ENCODE results near the gene ATP5MC2.
"Not testable (repeated sequence)": the region's sequence is repeated elsewhere in the genome, so short reads cannot be mapped to it uniquely, and the experiment has no call there.

The ATP5MC2 gene

DNA sequence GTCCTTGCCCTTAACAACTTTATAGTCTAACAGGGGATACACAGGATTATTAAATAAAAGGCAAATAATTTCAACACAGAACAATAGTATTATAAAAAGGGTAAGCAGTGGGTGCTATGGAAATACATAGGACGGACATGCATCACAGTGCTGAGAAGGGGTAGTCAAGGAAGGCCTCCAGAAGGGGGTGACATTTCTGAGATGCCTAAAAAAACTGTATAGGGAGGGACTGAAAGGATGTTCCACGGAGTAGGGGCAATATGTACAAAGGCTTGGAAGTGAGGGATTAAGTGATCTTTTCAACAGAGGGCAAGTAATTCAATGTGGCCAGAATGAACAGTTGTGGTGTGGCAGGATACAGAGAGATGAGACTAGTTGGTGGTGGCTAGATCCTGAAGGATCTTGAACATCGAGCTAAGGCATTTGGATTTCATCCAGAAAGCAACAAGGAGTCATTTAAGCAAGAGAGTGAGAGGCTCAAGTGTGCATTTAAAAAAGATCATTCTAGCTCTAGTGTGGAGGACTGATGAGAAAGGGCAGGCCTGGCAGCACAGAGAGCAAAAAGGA, 8.9 kb upstream of the ATP5MC2 start:
- Histone ChIP-seq H3K4me1 (ENCODE audit: control insufficient read depth, insufficient read depth, low read length) (no peaks in the 10 kb centered on the region), H3K9ac (ENCODE audit: low read depth, low read length) (no peak overlapping the region), H3K27me3 (ENCODE audit: control insufficient read depth, insufficient read depth, low read length) (peaks cover under 1% of the 10 kb centered on the region), H3K9me3 (ENCODE audit: control insufficient read depth, insufficient read depth, low read length) (no peaks in the 10 kb centered on the region), H3K4me3 (ENCODE audit: low read depth, low read length) (no peak overlapping the region), H3K36me3 (ENCODE audit: control insufficient read depth, insufficient read depth, low read length) (no peaks in the 10 kb centered on the region)

DNA sequence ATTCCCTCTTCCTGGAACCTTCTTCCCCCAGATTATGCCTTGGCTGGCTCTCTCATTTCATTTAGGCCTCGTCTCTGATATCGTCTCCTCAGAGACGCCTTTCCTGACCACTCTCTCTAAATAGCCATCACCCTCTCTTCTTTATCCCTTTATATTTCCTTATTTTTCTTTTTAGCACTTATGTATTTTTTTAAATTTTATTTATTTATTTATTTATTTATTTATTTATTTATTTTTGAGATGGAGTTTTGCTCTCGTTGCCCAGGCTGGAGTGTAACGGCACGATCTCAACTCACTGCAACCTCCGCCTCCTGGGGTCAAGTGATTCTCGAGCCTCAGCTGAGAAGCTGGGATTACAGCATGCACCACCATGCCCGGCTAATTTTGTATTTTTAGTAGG, 8.1 kb upstream of the ATP5MC2 start:
- Histone ChIP-seq H3K36me3 (ENCODE audit: control insufficient read depth, insufficient read depth, low read length) (no peaks in the 10 kb centered on the region), H3K4me3 (ENCODE audit: low read depth, low read length) (no peak overlapping the region), H3K9ac (ENCODE audit: low read depth, low read length) (no peak overlapping the region), H3K4me1 (ENCODE audit: control insufficient read depth, insufficient read depth, low read length) (no peaks in the 10 kb centered on the region), H3K9me3 (ENCODE audit: control insufficient read depth, insufficient read depth, low read length) (no peaks in the 10 kb centered on the region), H3K27me3 (ENCODE audit: control insufficient read depth, insufficient read depth, low read length) (peaks cover 6% of the 10 kb centered on the region)

DNA sequence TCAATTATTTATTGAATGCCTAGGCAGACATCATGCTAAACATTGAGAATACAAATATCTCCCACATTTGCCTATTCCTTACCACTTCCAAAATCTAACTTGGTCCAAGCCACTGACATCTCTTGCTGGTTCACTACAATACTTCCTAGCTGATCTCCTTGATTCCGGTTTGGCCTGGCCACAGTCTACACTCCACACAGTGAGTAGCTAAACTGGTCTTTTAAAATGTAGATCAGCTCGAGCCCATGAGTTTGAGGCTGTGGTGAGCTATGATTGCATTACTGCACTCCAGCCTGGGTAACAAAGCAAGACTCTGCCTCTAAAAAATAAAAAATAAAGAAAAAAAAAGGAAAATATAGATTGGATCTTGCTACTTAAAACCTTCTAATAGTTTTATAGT, 7.6 kb upstream of the ATP5MC2 start:
- peaks cover 9% of the 10 kb centered on the region for H3K27me3 ChIP-seq (ENCODE audit: control insufficient read depth, insufficient read depth, low read length)
- no peak overlapping the region for H3K4me3 ChIP-seq (ENCODE audit: low read depth, low read length)
- H3K36me3 ChIP-seq (ENCODE audit: control insufficient read depth, insufficient read depth, low read length) = no peaks in the 10 kb centered on the region

DNA sequence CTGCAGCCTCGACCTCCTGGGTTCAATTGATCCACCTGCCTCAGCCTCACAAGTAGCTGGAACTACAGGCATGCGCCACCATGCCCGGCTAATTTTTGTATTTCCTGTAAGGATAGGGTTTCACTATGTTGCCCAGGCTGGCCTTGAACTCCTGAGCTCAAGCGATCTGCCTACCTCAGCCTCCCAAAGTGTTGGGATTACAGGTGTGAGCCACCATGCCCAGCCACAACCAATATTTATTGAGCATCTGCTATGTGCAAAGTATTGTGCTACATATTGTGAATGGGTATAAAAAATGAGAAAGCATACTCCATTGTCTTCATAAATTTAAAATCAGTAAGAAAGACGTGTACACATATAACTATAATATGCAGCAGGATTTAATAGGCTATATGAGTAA, 4.2 kb upstream of the ATP5MC2 start:
- H3K9ac ChIP-seq (ENCODE audit: low read depth, low read length); H3K4me1 ChIP-seq (ENCODE audit: control insufficient read depth, insufficient read depth, low read length); H3K9me3 ChIP-seq (ENCODE audit: control insufficient read depth, insufficient read depth, low read length); H3K4me3 ChIP-seq (ENCODE audit: low read depth, low read length); H3K36me3 ChIP-seq (ENCODE audit: control insufficient read depth, insufficient read depth, low read length): not testable (repeated sequence)
- H3K27me3 ChIP-seq (ENCODE audit: control insufficient read depth, insufficient read depth, low read length) = peaks cover 17% of the 10 kb centered on the region

More for the DNA sequence above, 7.6 kb upstream of the ATP5MC2 start:
- no peak overlapping the region for H3K9ac ChIP-seq (ENCODE audit: low read depth, low read length)
- H3K9me3 ChIP-seq (ENCODE audit: control insufficient read depth, insufficient read depth, low read length) = no peaks in the 10 kb centered on the region
- H3K4me1 ChIP-seq (ENCODE audit: control insufficient read depth, insufficient read depth, low read length) = no peaks in the 10 kb centered on the region

DNA sequence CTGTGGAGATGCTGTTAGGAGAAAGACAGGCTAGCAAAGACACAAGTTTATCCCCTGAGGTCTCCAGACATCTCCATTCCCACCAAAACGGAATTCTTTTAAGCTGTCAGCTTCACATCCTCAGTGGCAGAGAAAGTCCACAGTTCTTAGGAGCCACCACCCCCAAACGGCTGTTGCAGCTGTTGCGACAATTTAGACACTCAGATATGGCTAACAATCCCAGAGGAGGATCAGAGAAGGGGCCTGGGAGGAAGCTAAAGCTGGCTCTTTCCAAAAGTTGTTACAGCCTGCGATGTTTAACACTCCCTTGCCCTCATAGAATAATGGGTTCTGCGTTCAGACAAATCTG, 1.9 kb upstream of the ATP5MC2 start:
- Histone ChIP-seq H3K36me3 (ENCODE audit: control insufficient read depth, insufficient read depth, low read length) (no peaks in the 10 kb centered on the region), H3K9ac (ENCODE audit: low read depth, low read length) (no peak overlapping the region), H3K4me3 (ENCODE audit: low read depth, low read length) (peak overlapping the region; percentile 85), H3K9me3 (ENCODE audit: control insufficient read depth, insufficient read depth, low read length) (no peaks in the 10 kb centered on the region), H3K4me1 (ENCODE audit: control insufficient read depth, insufficient read depth, low read length) (peaks cover 10% of the 10 kb centered on the region), H3K27me3 (ENCODE audit: control insufficient read depth, insufficient read depth, low read length) (peaks cover 17% of the 10 kb centered on the region)

DNA sequence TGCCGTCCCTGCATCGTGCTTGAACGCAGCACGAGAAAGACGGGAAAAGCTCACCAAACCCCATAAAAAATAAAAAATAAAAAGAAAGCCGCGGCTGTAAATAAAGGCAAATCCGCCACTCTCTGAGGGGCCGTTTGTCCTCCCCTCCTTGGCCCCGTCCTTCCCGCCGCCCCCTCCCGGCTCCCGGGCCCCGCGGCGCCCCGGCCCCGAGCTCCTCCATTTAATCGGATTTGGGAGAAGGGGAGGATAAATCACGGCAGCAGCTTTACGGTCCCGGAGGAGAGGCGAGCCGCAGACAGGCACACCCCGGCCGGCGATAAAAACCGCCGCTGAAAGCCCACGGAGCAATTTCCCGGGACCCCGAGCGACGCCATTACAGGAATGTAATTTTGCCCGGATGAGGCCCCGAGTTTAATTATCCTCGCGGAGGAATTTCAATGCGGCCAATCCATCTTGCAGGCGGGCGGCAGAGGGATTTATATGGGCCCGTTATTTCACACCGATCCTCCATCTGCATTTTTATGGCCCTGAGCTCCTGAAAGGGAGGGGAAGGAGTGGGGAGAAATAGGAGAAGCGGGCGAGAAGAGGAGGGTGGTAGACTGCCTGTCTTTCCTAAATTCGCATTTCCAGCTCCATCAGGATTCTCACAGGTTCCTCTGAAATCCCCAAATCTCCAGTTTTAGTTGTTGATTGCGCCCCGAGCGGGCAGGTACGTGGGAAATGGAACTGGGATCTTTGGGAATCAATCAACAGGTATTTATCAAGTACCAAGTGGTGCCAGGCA, 1.3 kb upstream of the ATP5MC2 start:
- Histone ChIP-seq H3K27me3 (ENCODE audit: control insufficient read depth, insufficient read depth, low read length) (peaks cover 17% of the 10 kb centered on the region), H3K36me3 (ENCODE audit: control insufficient read depth, insufficient read depth, low read length) (no peaks in the 10 kb centered on the region), H3K4me3 (ENCODE audit: low read depth, low read length) (peak overlapping the region; percentile 85), H3K4me1 (ENCODE audit: control insufficient read depth, insufficient read depth, low read length) (peaks cover 10% of the 10 kb centered on the region), H3K9me3 (ENCODE audit: control insufficient read depth, insufficient read depth, low read length) (no peaks in the 10 kb centered on the region), H3K9ac (ENCODE audit: low read depth, low read length) (peak overlapping the region; percentile 56)

DNA sequence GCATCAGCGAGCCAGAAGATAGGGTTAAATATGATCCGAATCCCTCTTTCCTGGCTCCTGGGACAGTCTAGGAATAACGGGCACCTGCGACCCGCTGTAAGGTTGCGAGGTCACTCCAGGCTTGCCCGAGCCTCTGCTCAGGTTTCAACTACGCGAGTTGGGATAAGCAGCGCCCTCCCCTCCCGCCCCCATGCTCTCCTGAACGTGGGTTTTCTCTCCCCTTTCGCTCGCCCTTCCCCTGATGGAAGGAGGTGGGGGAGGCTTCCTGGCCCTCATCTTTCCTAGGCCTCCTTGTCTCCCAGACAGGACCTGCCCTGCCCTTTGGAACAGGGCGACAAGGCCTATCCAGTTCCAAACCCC, 753 bp upstream of the ATP5MC2 start:
- Histone ChIP-seq H3K4me3 (ENCODE audit: low read depth, low read length) (peak overlapping the region; percentile 85), H3K36me3 (ENCODE audit: control insufficient read depth, insufficient read depth, low read length) (peaks cover 2% of the 10 kb centered on the region), H3K9ac (ENCODE audit: low read depth, low read length) (peak overlapping the region; percentile 56), H3K9me3 (ENCODE audit: control insufficient read depth, insufficient read depth, low read length) (no peaks in the 10 kb centered on the region), H3K27me3 (ENCODE audit: control insufficient read depth, insufficient read depth, low read length) (peaks cover 17% of the 10 kb centered on the region), H3K4me1 (ENCODE audit: control insufficient read depth, insufficient read depth, low read length) (peaks cover 10% of the 10 kb centered on the region)

DNA sequence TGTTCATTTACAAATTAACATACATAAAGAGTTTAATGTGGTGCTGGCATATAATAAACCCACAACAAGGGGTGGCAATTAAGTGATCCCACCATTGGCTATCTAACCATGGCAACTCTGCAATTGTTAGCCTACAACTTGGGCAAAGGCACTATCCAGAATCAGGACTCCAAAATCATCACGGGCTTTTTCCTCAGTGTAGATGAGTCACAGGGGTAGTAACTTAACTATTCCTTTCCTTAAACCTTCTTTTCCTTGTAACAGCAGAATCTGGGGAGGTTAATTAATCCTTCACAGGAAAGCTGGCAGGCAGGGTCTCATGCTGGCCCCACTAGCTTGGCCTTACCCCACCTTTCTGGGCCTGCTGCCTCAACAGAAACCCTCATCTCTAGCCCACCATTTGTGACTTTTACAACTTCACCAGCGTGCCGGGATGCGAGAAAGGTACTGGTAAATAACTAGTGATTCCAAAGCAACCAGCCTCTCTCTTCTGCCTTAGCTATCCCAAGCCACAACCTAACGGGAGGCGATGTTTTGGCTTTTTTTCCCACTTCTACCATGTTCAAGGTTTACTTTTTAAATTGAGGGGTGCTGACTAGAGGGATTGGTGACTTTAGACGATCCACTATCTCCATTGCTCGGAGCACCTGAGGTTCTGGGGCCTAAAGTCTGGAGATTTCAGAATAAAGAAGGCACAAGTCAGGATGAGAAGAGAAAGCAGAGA, 744 bp downstream of the ATP5MC2 start:
- H3K36me3 ChIP-seq (ENCODE audit: control insufficient read depth, insufficient read depth, low read length) = peaks cover 13% of the 10 kb centered on the region
- H3K27me3 ChIP-seq (ENCODE audit: control insufficient read depth, insufficient read depth, low read length) = peaks cover 17% of the 10 kb centered on the region
- H3K9ac ChIP-seq (ENCODE audit: low read depth, low read length) = peak overlapping the region; percentile 88
- peak overlapping the region; percentile 85 for H3K4me3 ChIP-seq (ENCODE audit: low read depth, low read length)
- no peaks in the 10 kb centered on the region for H3K9me3 ChIP-seq (ENCODE audit: control insufficient read depth, insufficient read depth, low read length)
- H3K4me1 ChIP-seq (ENCODE audit: control insufficient read depth, insufficient read depth, low read length) = peaks cover 10% of the 10 kb centered on the region

DNA sequence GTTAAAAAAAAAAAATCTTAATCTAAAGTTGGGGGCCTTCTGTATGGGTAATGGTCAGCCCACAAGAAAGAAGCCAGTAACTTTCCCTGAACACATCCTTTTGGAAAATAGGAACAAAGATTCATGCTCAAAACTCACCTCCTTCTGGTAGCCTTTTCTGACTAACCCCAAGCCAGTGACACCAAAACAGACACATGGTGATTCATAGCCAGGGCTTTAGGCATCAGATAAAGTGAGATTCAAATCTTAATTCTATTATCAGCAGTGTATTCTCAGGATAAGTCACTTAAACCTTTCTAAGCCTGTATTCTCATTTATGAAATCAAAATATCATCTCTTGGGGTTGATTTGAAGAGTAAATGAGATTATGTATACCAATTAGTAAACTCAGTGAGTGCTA, 4.9 kb downstream of the ATP5MC2 start:
- Histone ChIP-seq H3K4me1 (ENCODE audit: control insufficient read depth, insufficient read depth, low read length) (peaks cover 3% of the 10 kb centered on the region), H3K4me3 (ENCODE audit: low read depth, low read length) (no peak overlapping the region), H3K27me3 (ENCODE audit: control insufficient read depth, insufficient read depth, low read length) (no peaks in the 10 kb centered on the region), H3K9me3 (ENCODE audit: control insufficient read depth, insufficient read depth, low read length) (no peaks in the 10 kb centered on the region), H3K9ac (ENCODE audit: low read depth, low read length) (no peak overlapping the region), H3K36me3 (ENCODE audit: control insufficient read depth, insufficient read depth, low read length) (peaks cover 36% of the 10 kb centered on the region)

DNA sequence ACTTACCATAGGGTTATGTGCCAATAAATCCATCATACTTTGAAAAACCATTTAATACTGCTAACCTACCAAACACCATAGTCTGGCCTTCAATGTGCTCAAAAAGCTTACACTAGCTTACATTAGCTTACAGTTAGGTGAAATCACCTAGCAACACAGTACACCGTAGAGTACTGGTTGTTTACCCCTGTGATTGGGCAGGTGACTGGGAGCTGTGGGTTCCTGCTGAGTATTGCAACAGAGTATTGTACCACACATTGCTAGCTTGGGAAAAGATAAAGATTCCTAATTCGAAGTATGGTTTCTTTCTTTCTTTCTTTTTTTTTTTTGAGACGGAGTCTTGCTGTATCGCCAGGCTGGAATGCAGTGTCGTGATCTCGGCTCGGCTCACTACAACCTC, 5.6 kb downstream of the ATP5MC2 start:
- no peaks in the 10 kb centered on the region for H3K9me3 ChIP-seq (ENCODE audit: control insufficient read depth, insufficient read depth, low read length)
- H3K27me3 ChIP-seq (ENCODE audit: control insufficient read depth, insufficient read depth, low read length) = no peaks in the 10 kb centered on the region
- no peak overlapping the region for H3K4me3 ChIP-seq (ENCODE audit: low read depth, low read length)
- H3K36me3 ChIP-seq (ENCODE audit: control insufficient read depth, insufficient read depth, low read length) = peaks cover 36% of the 10 kb centered on the region
- peaks cover 3% of the 10 kb centered on the region for H3K4me1 ChIP-seq (ENCODE audit: control insufficient read depth, insufficient read depth, low read length)
- H3K9ac ChIP-seq (ENCODE audit: low read depth, low read length) = no peak overlapping the region

DNA sequence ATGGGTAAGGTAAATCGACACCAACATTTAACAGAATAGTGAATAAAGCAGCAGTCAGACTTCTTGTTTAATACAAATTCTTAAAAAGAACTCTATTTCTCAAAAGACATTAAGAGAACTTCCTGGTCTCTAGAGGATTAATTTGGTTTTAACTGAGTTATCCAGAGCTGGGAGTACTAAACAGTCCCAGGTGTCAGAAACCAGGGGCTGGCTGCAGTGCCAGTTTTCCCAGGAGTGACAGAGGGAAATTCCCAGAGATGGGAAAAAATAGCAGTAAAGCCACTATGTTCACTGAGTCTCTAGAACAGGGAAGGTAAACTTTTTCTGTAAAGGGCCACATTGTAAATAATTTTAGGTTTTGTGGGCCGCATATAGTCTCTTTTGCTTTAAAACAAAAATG, 8.8 kb downstream of the ATP5MC2 start:
- peaks cover 45% of the 10 kb centered on the region for H3K36me3 ChIP-seq (ENCODE audit: control insufficient read depth, insufficient read depth, low read length)
- H3K27me3 ChIP-seq (ENCODE audit: control insufficient read depth, insufficient read depth, low read length) = no peaks in the 10 kb centered on the region
- H3K9me3 ChIP-seq (ENCODE audit: control insufficient read depth, insufficient read depth, low read length) = no peaks in the 10 kb centered on the region
- H3K9ac ChIP-seq (ENCODE audit: low read depth, low read length) = no peak overlapping the region
- H3K4me3 ChIP-seq (ENCODE audit: low read depth, low read length) = no peak overlapping the region
- H3K4me1 ChIP-seq (ENCODE audit: control insufficient read depth, insufficient read depth, low read length) = no peaks in the 10 kb centered on the region

DNA sequence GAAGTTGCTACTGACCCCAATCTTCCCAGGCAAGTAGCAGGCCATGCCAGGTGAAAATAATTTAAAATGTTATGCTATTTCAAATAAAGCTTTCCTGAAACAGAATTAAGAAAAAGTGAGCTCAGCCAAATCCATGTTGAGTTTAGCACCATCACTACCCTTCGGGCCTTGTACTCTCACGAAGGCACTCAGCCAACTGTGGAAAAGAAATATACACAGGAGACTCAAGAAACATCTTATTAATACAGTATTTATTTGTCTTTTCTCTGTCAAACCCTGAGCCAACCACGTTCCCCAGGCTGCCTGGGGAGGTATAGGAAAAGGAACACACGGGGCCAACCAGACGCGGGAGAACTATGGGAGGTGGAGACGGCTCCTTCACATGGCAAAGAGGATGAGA, 10.9 kb downstream of the ATP5MC2 start:
- H3K9ac ChIP-seq (ENCODE audit: low read depth, low read length) = no peak overlapping the region
- no peaks in the 10 kb centered on the region for H3K9me3 ChIP-seq (ENCODE audit: control insufficient read depth, insufficient read depth, low read length)
- peaks cover 30% of the 10 kb centered on the region for H3K36me3 ChIP-seq (ENCODE audit: control insufficient read depth, insufficient read depth, low read length)

More for the DNA sequence above, 10.9 kb downstream of the ATP5MC2 start:
- no peaks in the 10 kb centered on the region for H3K27me3 ChIP-seq (ENCODE audit: control insufficient read depth, insufficient read depth, low read length)
- H3K4me1 ChIP-seq (ENCODE audit: control insufficient read depth, insufficient read depth, low read length) = no peaks in the 10 kb centered on the region
- no peak overlapping the region for H3K4me3 ChIP-seq (ENCODE audit: low read depth, low read length)

All from iPS-15b (cell line).